Smooth muscle cell (in vitro differentiated cells): ENCODE data around the gene SMAP2. TPM values are rescaled to one million over a fixed set of nuclear protein-coding genes. Genes with fewer than 3 reads are reported as not detected.

Experiments
- DNase-seq: peaks from one replicate; lab custom pipeline; 2025; ENCODE audit not compliant: unreplicated experiment; lab: John Stamatoyannopoulos, UW
- H2AFZ ChIP-seq: fragments of 200-600 bp; sonication (generic); 2 replicates; pipeline ENCODE4 v1.6.0; 2016; ENCODE audit warnings: antibody characterized with exemption, low read depth, mild to moderate bottlenecking
- H3F3A ChIP-seq: fragments of 200-600 bp; sonication (generic); 2 replicates; pipeline ENCODE4 v1.6.0; 2017; ENCODE audit warnings: antibody characterized with exemption, low read depth
- H3K27ac ChIP-seq: fragments of 200-600 bp; sonication (generic); 2 replicates; pipeline ENCODE4 v1.5.1; 2016; ENCODE audit warnings: low read depth, mild to moderate bottlenecking
- H3K27me3 ChIP-seq: fragments of 200-600 bp; sonication (generic); 2 replicates; pipeline ENCODE4 v1.6.1; 2016; ENCODE audit warnings: low read depth, mild to moderate bottlenecking
- H3K36me3 ChIP-seq: fragments of 200-600 bp; sonication (generic); 2 replicates; pipeline ENCODE4 v1.5.1; 2016; ENCODE audit warnings: low read depth
- H3K4me1 ChIP-seq: fragments of 200-600 bp; sonication (generic); 2 replicates; pipeline ENCODE4 v1.5.1; 2016; ENCODE audit warnings: low read depth
- H3K4me2 ChIP-seq: fragments of 200-600 bp; sonication (generic); 2 replicates; pipeline ENCODE4 v1.6.0; 2016; ENCODE audit warnings: mild to moderate bottlenecking
- H3K4me3 ChIP-seq: fragments of 200-600 bp; sonication (generic); 2 replicates; pipeline ENCODE4 v1.5.1; 2016; ENCODE audit warnings: mild to moderate bottlenecking
- H3K79me2 ChIP-seq: fragments of 200-600 bp; sonication (generic); 2 replicates; pipeline ENCODE4 v1.6.0; 2016; ENCODE audit warnings: low read depth, mild to moderate bottlenecking
- H3K9ac ChIP-seq: fragments of 200-600 bp; sonication (generic); 2 replicates; pipeline ENCODE4 v1.6.0; 2016; ENCODE audit warnings: low read depth
- H3K9me3 ChIP-seq: fragments of 200-600 bp; sonication (generic); replicated peaks from 2 replicates; pipeline ENCODE4 v1.5.1; 2016; ENCODE audit warnings: low read depth
- H4K20me1 ChIP-seq: fragments of 200-600 bp; sonication (generic); 2 replicates; pipeline ENCODE4 v1.6.0; 2016; ENCODE audit warnings: low read depth
- WGBS: methylation state at CpG from one replicate; pipeline ENCODE4 v1.1.7; 2016; ENCODE audit warnings: low lambda C conversion rate; 5-methylcytosine and 5-hydroxymethylcytosine counted together
- polyA plus RNA-seq: library from polyadenylated mRNA; unstranded; fragments of >200 nt; fragmentation: Nextera tagmentation; extraction: Ambion mirVana; gene quantifications from 2 replicates; pipeline ENCODE4 v1.2.1, GENCODE V29; 2016
- total RNA-seq: library from RNA; depleted of rRNA; stranded (reverse); fragments of >200 nt; gene quantifications from 2 replicates; pipeline ENCODE4 v1.2.3, GENCODE V29; 2014
- TF ChIP-seq, protein P1 (sequence below): fragments of 200-600 bp; sonication (generic); IDR thresholded peaks from 2 replicates; pipeline ENCODE4 v1.5.1; 2017; ENCODE audit warnings: borderline replicate concordance, mild to moderate bottlenecking, antibody characterized with exemption; ENCODE audit not compliant: insufficient read depth, poor library complexity, severe bottlenecking

SMAP2 gene
- total and polyA plus RNA-seq, 2 experiments from 2014 or later = 18.4 to 29.7 TPM

DNA sequence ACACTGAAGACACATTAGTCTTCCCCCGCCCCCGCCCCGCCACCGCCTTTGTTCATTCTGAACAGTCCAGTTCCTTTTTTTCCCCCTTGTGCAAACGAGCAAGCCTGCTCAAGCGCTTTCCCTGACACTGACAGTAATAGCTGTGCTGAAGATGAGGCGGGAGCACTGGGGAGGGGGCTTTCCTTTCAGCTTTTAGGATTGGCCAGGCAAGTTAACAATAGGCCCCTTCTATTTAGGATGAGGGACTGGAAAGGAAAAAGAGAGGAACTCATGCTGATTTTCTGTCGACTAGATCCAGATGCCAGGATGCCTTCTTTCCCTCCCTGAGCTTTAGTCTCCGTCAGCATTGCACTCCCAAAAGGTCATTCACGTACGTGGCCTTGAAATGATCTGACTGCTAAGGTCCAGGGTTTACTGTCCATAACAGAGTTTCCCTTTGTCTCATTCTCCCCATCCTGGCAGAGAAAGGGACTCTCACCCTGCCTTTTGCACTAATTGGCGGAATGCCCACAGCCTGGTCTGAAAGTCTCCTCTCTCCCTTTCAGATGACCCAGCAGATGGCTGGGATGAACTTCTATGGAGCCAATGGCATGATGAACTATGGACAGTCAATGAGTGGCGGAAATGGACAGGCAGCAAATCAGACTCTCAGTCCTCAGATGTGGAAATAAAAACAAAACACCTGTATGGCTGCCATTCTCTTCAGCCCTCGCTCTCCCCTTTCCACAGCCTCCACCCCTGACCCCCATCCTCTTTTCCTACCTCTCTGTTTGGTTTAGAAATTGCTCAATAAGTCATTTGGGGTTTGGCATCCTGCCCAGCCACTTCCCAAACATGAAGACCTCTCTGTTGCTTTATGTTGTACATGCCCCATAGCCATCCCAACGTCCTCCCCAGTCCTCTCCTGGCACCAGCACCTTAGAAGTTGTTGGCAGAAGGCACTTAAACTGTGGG lies 48.2 kb downstream of the SMAP2 start:
- Histone ChIP-seq H3K4me1 (peaks cover 4% of the 10 kb centered on the region), H3K79me2 (no peaks in the 10 kb centered on the region), H2AFZ (no peak overlapping the region), H3F3A (no peaks in the 10 kb centered on the region), H3K4me3 (no peak overlapping the region), H3K4me2 (no peak overlapping the region), H3K27me3 (no peaks in the 10 kb centered on the region), H3K27ac (no peak overlapping the region), H3K36me3 (peaks cover 8% of the 10 kb centered on the region), H3K9me3 (no peaks in the 10 kb centered on the region), H3K9ac (no peak overlapping the region), H4K20me1 (no peaks in the 10 kb centered on the region)
- DNase-seq = no peak
- 82% methylated on average over 15 of the region's 15 CpGs for WGBS
- TF ChIP-seq, protein P1, sequence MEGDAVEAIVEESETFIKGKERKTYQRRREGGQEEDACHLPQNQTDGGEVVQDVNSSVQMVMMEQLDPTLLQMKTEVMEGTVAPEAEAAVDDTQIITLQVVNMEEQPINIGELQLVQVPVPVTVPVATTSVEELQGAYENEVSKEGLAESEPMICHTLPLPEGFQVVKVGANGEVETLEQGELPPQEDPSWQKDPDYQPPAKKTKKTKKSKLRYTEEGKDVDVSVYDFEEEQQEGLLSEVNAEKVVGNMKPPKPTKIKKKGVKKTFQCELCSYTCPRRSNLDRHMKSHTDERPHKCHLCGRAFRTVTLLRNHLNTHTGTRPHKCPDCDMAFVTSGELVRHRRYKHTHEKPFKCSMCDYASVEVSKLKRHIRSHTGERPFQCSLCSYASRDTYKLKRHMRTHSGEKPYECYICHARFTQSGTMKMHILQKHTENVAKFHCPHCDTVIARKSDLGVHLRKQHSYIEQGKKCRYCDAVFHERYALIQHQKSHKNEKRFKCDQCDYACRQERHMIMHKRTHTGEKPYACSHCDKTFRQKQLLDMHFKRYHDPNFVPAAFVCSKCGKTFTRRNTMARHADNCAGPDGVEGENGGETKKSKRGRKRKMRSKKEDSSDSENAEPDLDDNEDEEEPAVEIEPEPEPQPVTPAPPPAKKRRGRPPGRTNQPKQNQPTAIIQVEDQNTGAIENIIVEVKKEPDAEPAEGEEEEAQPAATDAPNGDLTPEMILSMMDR = no peak

DNA sequence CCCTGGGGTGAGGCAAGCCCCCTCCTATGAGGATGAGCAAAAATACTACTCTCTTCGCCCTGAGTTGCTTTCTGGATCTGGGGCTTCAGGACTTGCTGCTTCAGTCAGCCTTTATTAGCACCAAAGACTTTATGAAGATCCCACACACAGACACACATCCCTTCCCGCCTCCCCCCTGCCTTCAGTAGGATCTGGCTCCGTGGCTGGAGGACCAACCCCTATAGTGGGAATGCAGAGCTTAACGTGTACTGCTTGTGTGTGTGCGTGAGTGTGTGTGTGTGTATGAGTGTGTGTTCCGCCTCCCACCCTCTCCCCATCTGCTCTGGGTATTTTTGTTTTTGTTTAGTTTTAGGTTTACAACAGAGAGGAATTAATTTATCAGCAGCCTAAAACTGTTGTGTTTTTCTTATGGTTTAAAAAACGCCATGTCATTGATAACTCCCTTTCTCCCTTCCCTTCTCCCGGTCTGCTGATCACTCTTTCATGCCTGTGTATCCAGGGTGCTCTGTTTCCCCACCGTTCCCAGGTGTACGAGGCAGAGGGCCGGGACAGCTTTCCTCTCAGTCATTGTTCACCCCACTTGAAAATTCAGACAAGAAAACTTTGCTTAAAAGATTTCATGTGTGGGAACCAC lies 49.2 kb downstream of the SMAP2 start:
- DNase-seq = no peak
- TF ChIP-seq, protein P1 = no peak
- WGBS = 71% methylated on average over 11 of the region's 11 CpGs

DNA sequence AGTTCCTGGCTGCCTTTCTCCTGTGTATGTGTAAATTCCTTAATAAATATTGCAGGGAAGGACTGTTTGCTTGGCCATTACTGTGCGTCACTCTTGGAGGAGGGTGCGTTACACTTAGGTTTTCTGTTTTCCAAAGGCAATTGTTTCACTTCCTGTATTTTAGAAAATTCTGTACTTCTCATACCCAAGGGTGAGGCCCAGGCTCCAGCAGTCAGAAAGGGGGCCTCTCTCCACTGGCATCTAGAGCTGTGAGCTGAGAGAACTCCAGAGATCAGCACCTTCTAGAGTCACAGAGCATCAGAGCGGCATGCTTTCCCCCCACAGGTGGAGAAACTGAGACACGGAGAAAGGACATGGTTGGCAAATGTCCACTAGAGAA lies 49.7 kb downstream of the SMAP2 start:
- no peaks in the 10 kb centered on the region for H3K79me2 ChIP-seq
- 97% methylated on average over 4 of the region's 4 CpGs for WGBS
- H2AFZ ChIP-seq = no peak overlapping the region
- H4K20me1 ChIP-seq = no peaks in the 10 kb centered on the region
- peaks cover 4% of the 10 kb centered on the region for H3K4me1 ChIP-seq
- H3K4me2 ChIP-seq = no peak overlapping the region
- DNase-seq = no peak
- H3K9ac ChIP-seq = no peak overlapping the region
- H3K36me3 ChIP-seq = no peaks in the 10 kb centered on the region
- TF ChIP-seq, protein P1 = no peak
- H3F3A ChIP-seq = no peaks in the 10 kb centered on the region
- no peak overlapping the region for H3K27ac ChIP-seq
- H3K9me3 ChIP-seq = no peaks in the 10 kb centered on the region
- no peaks in the 10 kb centered on the region for H3K27me3 ChIP-seq
- H3K4me3 ChIP-seq = no peak overlapping the region

More for the DNA sequence above, 49.2 kb downstream of the SMAP2 start:
- H3K79me2 ChIP-seq = no peaks in the 10 kb centered on the region
- no peak overlapping the region for H3K4me3 ChIP-seq
- H3K4me2 ChIP-seq = no peak overlapping the region
- H3K27me3 ChIP-seq = no peaks in the 10 kb centered on the region
- H2AFZ ChIP-seq = no peak overlapping the region
- H3F3A ChIP-seq = no peaks in the 10 kb centered on the region
- H3K27ac ChIP-seq = no peak overlapping the region
- no peaks in the 10 kb centered on the region for H4K20me1 ChIP-seq
- peaks cover 4% of the 10 kb centered on the region for H3K4me1 ChIP-seq
- no peaks in the 10 kb centered on the region for H3K36me3 ChIP-seq
- no peaks in the 10 kb centered on the region for H3K9me3 ChIP-seq
- no peak overlapping the region for H3K9ac ChIP-seq
